BLaER1 (cell line): ENCODE results near the gene MICALL1.

Experiments
- H3K27ac ChIP-seq: shearing (Covaris generic); formaldehyde crosslinking; 2 replicates; pipeline ENCODE4 v1.8.1; 2022
- H3K27me3 ChIP-seq: shearing (Covaris generic); formaldehyde crosslinking; 2 replicates; pipeline ENCODE4 v1.8.1; 2022
- H3K36me3 ChIP-seq: shearing (Covaris generic); formaldehyde crosslinking; 2 replicates; pipeline ENCODE4 v1.8.1; 2022
- H3K4me1 ChIP-seq: shearing (Covaris generic); formaldehyde crosslinking; 2 replicates; pipeline ENCODE4 v1.8.1; 2022
- H3K4me2 ChIP-seq: shearing (Covaris generic); formaldehyde crosslinking; 2 replicates; pipeline ENCODE4 v1.8.1; 2022
- H3K4me3 ChIP-seq: shearing (Covaris generic); formaldehyde crosslinking; 2 replicates; pipeline ENCODE4 v1.8.1; 2022
- H3K9ac ChIP-seq: shearing (Covaris generic); formaldehyde crosslinking; 2 replicates; pipeline ENCODE4 v1.8.1; 2022
- H3K9me3 ChIP-seq: shearing (Covaris generic); formaldehyde crosslinking; 2 replicates; pipeline ENCODE4 v1.8.1; 2022
- H4K20me1 ChIP-seq: shearing (Covaris generic); formaldehyde crosslinking; 2 replicates; pipeline ENCODE4 v1.8.1; 2022
- Cebpa-rat ChIP-seq: shearing (Covaris generic); IDR thresholded peaks from 2 replicates; pipeline ENCODE4 v1.8.1; 2022

Gene MICALL1

GRCh38 chr22:37981282-37982011 is 75.3 kb downstream of the MICALL1 start:
- Histone ChIP-seq H4K20me1 (no peaks in the 10 kb centered on the region), H3K9ac (peak overlapping the region; percentile 1; the same call in 1 of the 2 replicates), H3K4me1 (peaks cover 93% of the 10 kb centered on the region), H3K27ac (peak overlapping the region; percentile 75), H3K4me3 (peak overlapping the region; percentile 23; the same call in 1 of the 2 replicates), H3K27me3 (no peaks in the 10 kb centered on the region), H3K36me3 (peaks cover 25% of the 10 kb centered on the region), H3K9me3 (peaks cover 9% of the 10 kb centered on the region; the same call in 1 of the 2 replicates), H3K4me2 (peak overlapping the region; percentile 94)
- no peak for TF ChIP-seq Cebpa-rat

- Histone ChIP-seq H3K36me3 (peaks cover 25% of the 10 kb centered on the region), H3K27me3 (no peaks in the 10 kb centered on the region), H4K20me1 (no peaks in the 10 kb centered on the region), H3K4me2 (peak overlapping the region; percentile 94), H3K9ac (peak overlapping the region; percentile 1; the same call in 1 of the 2 replicates), H3K4me1 (peaks cover 93% of the 10 kb centered on the region), H3K4me3 (no peak overlapping the region), H3K27ac (peak overlapping the region; percentile 75), H3K9me3 (peaks cover 9% of the 10 kb centered on the region; the same call in 1 of the 2 replicates)
- TF ChIP-seq Cebpa-rat, result no peak
Observed at GRCh38 chr22:37982151-37982785, 76.2 kb downstream of the MICALL1 start.

DNA sequence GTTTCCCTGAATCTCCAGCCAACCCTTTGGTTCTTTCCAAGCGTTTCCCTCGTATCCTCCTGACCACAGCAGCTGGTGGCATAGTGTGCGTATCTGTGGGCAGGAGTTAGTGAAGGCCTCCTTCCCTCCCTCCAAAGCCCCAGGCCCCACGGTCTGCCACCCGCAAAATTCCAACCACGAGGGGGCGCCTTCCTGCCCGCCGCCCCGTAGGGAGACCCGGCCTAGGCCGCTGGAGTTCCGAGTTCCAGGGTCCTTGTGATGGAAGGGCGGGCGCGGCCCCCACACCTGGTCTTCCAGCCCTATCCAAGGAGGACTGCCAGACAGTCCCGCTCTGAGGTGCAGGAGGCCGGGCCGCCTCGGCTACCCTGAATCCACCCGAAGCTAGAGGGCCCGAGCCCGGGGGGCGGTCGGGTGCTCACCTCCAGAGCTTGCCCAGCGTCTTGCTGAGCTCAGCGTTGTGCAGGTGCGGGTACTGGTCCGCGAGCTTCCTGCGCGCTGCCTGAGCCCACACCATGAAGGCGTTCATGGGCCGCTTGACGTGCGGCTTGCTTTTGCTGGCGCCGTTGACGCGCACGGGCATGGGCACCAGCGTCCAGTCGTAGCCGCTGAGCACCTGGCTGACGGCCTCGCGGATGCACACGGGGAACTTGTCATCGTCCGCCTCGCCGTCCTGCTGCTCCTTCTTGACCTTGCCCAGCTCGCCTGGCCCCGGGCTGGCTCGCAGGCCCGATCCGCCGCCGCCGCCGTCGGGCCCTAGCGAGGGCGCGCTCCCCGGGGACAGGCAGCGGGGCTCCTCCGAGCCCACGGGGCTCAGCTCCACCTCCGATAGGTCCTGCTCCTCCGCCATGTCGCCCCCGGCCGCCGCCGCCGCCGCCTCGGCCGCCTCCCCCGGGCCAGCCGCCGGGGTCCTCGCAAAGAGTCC is 77.1 kb downstream of the MICALL1 start:
- Histone ChIP-seq H3K4me2 (peak overlapping the region; percentile 94), H3K4me3 (no peak overlapping the region), H3K36me3 (peaks cover 17% of the 10 kb centered on the region), H4K20me1 (no peaks in the 10 kb centered on the region), H3K9ac (no peak overlapping the region), H3K9me3 (peaks cover 9% of the 10 kb centered on the region; the same call in 1 of the 2 replicates), H3K4me1 (peaks cover 89% of the 10 kb centered on the region), H3K27me3 (no peaks in the 10 kb centered on the region), H3K27ac (peak overlapping the region; percentile 62)
- no peak for TF ChIP-seq Cebpa-rat

GRCh38 chr22:37983860-37984791 is 78.0 kb downstream of the MICALL1 start, which contains the start of gene SOX10:
Gene SOX10 (minus strand): TSS chr22:37984555. CDS start chr22:37983784, 771 bp downstream.
- no peak for TF ChIP-seq Cebpa-rat
- Histone ChIP-seq H3K4me2 (peak within 1 kb of the TSS; percentile 94), H3K27me3 (no peaks in the 10 kb centered on the region), H4K20me1 (no peaks in the 10 kb centered on the region), H3K4me3 (no peak within 1 kb of the TSS), H3K4me1 (peaks cover 80% of the 10 kb centered on the region), H3K9ac (0 out of 2 replicates have a peak within 1 kb of the TSS, but pooled peaks have one; percentile 38), H3K27ac (peak within 1 kb of the TSS; percentile 63), H3K9me3 (peaks cover 9% of the 10 kb centered on the region; the same call in 1 of the 2 replicates), H3K36me3 (peaks cover 16% of the 10 kb centered on the region)

DNA sequence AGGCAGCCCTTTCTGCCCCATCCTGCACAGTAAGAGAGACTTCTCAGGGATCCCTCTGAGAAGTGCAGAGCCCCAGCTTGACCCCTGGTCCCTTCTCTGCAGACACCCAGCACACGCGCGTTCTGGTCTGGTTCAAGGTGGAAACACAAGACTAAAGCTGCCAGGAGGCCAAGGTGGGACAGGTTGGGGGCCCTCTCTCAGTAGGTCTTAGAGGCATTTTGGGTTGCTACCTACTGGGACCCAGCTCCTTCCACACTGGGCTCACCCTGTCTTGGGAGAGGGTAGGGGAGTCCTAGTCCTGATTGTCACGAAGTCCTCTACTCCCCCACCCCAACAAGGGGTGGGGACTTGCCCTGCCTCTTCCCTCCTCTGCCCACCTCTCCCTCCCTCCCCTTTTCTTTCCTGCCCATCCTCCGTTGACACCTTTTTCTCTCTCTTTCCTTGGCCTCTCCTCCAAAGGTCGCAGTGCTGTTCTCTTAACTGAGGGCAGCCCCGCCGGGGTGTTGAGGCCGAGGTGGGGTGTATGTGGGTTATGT is 79.0 kb downstream of the MICALL1 start:
- Histone ChIP-seq H4K20me1 (no peaks in the 10 kb centered on the region), H3K27me3 (no peaks in the 10 kb centered on the region), H3K4me1 (peaks cover 70% of the 10 kb centered on the region), H3K36me3 (peaks cover 16% of the 10 kb centered on the region), H3K4me2 (peak overlapping the region; percentile 67), H3K4me3 (no peak overlapping the region), H3K9me3 (peaks cover 9% of the 10 kb centered on the region; the same call in 1 of the 2 replicates), H3K27ac (peak overlapping the region; percentile 63; the same call in 1 of the 2 replicates), H3K9ac (no peak overlapping the region)
- TF ChIP-seq Cebpa-rat, result no peak

GRCh38 chr22:37985751-37986281 is 79.7 kb downstream of the MICALL1 start:
- 0 out of 2 replicates have a peak overlapping the region, but pooled peaks have one; percentile 29 for H3K9ac ChIP-seq
- no peaks in the 10 kb centered on the region for H4K20me1 ChIP-seq
- H3K4me3 ChIP-seq, result no peak overlapping the region
- H3K27me3 ChIP-seq, result no peaks in the 10 kb centered on the region
- peak overlapping the region; percentile 70 for H3K27ac ChIP-seq
- peak overlapping the region; percentile 67 for H3K4me2 ChIP-seq
- H3K4me1 ChIP-seq, result peaks cover 63% of the 10 kb centered on the region
- H3K36me3 ChIP-seq, result peaks cover 16% of the 10 kb centered on the region
- peaks cover 9% of the 10 kb centered on the region; the same call in 1 of the 2 replicates for H3K9me3 ChIP-seq
- no peak for TF ChIP-seq Cebpa-rat

GRCh38 chr22:37986371-37986770 is 80.3 kb downstream of the MICALL1 start:
- H4K20me1 ChIP-seq, result no peaks in the 10 kb centered on the region
- H3K4me1 ChIP-seq, result peaks cover 57% of the 10 kb centered on the region
- peaks cover 9% of the 10 kb centered on the region; the same call in 1 of the 2 replicates for H3K9me3 ChIP-seq
- H3K4me2 ChIP-seq, result peak overlapping the region; percentile 67
- H3K36me3 ChIP-seq, result peaks cover 16% of the 10 kb centered on the region
- no peaks in the 10 kb centered on the region for H3K27me3 ChIP-seq
- TF ChIP-seq Cebpa-rat, result no peak
- H3K9ac ChIP-seq, result 0 out of 2 replicates have a peak overlapping the region, but pooled peaks have one; percentile 29
- no peak overlapping the region for H3K4me3 ChIP-seq
- peak overlapping the region; percentile 70 for H3K27ac ChIP-seq
